ENCODE results near the gene KCNQ1. TPM values are rescaled to one million over a fixed set of nuclear protein-coding genes. Genes with fewer than 3 reads are reported as not detected.

The KCNQ1 gene
- polyA plus RNA-seq, 1 of the 3 experiments (the other 2 are of a cell fraction): 0.05 TPM

DNA sequence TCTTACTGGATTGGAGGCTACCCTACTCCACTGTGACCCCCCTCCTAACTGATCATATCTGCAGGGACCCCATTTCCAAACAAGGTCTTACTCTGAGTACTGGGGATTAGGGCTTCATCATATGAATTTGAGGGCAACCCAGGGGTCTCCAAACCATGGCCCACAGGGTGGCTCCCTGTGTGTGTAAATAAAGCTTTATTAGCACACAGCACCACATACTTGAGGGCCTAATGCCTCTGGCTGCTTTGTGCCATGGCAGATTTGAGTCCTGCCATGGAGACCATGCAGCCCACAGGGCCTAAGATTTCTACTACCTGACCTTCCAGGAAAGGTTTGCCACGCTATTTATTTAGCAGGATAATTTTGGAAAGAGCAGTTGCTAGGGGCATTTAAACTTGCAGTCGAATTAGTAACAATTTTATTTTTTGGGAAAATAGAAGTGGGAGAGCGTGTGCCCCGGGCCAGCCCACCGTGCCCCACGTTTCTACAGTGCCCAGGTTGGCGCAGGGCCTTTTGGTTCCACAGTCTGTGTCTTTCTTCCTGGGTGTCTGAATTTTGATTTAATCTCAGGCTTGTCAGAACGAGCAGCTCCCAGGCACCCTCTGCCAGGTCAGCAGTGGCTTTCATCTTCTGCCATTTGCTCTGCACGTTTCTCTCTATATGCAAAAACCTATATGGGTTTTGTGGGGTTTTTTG, 92.3 kb downstream of the KCNQ1 start:
- H3F3A ChIP-seq (replicated peaks; ENCODE audit: insufficient read depth): no peaks in the 10 kb centered on the region
- no peaks in the 10 kb centered on the region for H3K27me3 ChIP-seq (ENCODE audit: insufficient read depth)
- no peak overlapping the region for H3K4me3 ChIP-seq (ENCODE audit: low read depth in 2 of 2, low read length in 1 of 2)
- no peaks in the 10 kb centered on the region for H4K20me1 ChIP-seq (ENCODE audit: insufficient read depth)
- no peaks in the 10 kb centered on the region for H3K9me2 ChIP-seq
- no peak overlapping the region for H3K4me2 ChIP-seq
- no peak overlapping the region for H3K27ac ChIP-seq (ENCODE audit: low read depth in 2 of 2, low read length in 1 of 2)
- no peak overlapping the region for H3K9ac ChIP-seq
- no peak for DNase-seq
- no peak overlapping the region for H2AFZ ChIP-seq (ENCODE audit: low read depth)
- H3K79me2 ChIP-seq (ENCODE audit: insufficient read depth): no peaks in the 10 kb centered on the region
- CTCF ChIA-PET: interaction anchor here (1.4 to 15.4 kb wide), 3 partner anchors 114 to 352 kb away, joined by 3 to 1016 read pairs (median 461); partner anchors contain the start of gene CDKN1C
- no peaks in the 10 kb centered on the region for H3K9me3 ChIP-seq
- H3K36me3 ChIP-seq (replicated peaks in 1 of 2; ENCODE audit: control insufficient read depth in 1 of 2, insufficient read depth in 2 of 2, low read length in 1 of 2): no peaks in the 10 kb centered on the region
- POLR2A ChIA-PET: interaction anchor here (1.0 kb wide), 1 partner anchor 137 kb away, joined by 4 read pairs; no protein-coding TSS in a partner anchor
- 67% methylated on average over 9 of the region's 9 CpGs for WGBS (ENCODE audit: low lambda C conversion rate)
- TF ChIP-seq EP300 (IDR thresholded peaks at IDR 0.05; ENCODE audit: borderline replicate concordance in 1 of 2, low read depth in 1 of 2, low read length in 1 of 2) (no peak), RCOR1 (IDR thresholded peaks at IDR 0.05; ENCODE audit: low read length) (no peak), RAD21 (IDR thresholded peaks at IDR 0.05; ENCODE audit: low read length) (no peak), ELF1 (IDR thresholded peaks at IDR 0.05) (no peak), POLR2AphosphoS5 (IDR thresholded peaks at IDR 0.05; ENCODE audit: low read depth, low read length) (no peak), FOSL2 (IDR thresholded peaks at IDR 0.05; ENCODE audit: borderline replicate concordance, low read depth) (no peak), FOXJ3 (CRISPR knock-in tag; IDR thresholded peaks at IDR 0.05) (no peak), MXI1 (IDR thresholded peaks at IDR 0.05; ENCODE audit: low read depth, low read length) (no peak), FOXM1 (IDR thresholded peaks at IDR 0.05; ENCODE audit: low read depth) (no peak), RXRA (IDR thresholded peaks at IDR 0.05; ENCODE audit: borderline replicate concordance, low read depth) (no peak), TEAD4 (IDR thresholded peaks at IDR 0.05; ENCODE audit: borderline replicate concordance, insufficient read depth) (no peak), EZH2phosphoT487 (IDR thresholded peaks at IDR 0.05; ENCODE audit: borderline replicate concordance, low read depth) (no peak), SMC3 (IDR thresholded peaks at IDR 0.05; ENCODE audit: low read depth, low read length) (no peak), NRF1 (IDR thresholded peaks at IDR 0.05; ENCODE audit: low read depth, low read length) (no peak)
- TF ChIP-seq, protein P1, sequence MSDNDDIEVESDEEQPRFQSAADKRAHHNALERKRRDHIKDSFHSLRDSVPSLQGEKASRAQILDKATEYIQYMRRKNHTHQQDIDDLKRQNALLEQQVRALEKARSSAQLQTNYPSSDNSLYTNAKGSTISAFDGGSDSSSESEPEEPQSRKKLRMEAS (IDR thresholded peaks at IDR 0.05; ENCODE audit: low read depth): no peak
- TF ChIP-seq, protein P2, sequence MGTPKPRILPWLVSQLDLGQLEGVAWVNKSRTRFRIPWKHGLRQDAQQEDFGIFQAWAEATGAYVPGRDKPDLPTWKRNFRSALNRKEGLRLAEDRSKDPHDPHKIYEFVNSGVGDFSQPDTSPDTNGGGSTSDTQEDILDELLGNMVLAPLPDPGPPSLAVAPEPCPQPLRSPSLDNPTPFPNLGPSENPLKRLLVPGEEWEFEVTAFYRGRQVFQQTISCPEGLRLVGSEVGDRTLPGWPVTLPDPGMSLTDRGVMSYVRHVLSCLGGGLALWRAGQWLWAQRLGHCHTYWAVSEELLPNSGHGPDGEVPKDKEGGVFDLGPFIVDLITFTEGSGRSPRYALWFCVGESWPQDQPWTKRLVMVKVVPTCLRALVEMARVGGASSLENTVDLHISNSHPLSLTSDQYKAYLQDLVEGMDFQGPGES (IDR thresholded peaks at IDR 0.05; ENCODE audit: low read depth, low read length): no peak
- peaks cover 5 to 9% of the 10 kb centered on the region in 2 experiments; a peak in 2 of 4 replicates for H3K4me1 ChIP-seq (ENCODE audit: control insufficient read depth in 1 of 2, insufficient read depth in 2 of 2, low read depth in 1 of 2, low read length in 1 of 2)

Data from SK-N-SH (cell line).